ENCODE data around the gene RNU4-1. TPM values are rescaled to one million over a fixed set of nuclear protein-coding genes. Genes with fewer than 3 reads are reported as not detected.

The RNU4-1 gene
- total and polyA plus RNA-seq, 9 of the 15 experiments (the other 6 are each of a cell fraction or from before 2014, with no cell fraction given), result under 0.01 to 19,719 (median 3,563) TPM; not detected in 4

- TF ChIP-seq CREB3 (tag; conservative IDR thresholded peaks at IDR 0.05; ENCODE audit: low read depth), result no peak
- no peak for TF ChIP-seq ZNF212 (CRISPR knock-in tag; IDR thresholded peaks at IDR 0.05)
- TF ChIP-seq FOXA3 (CRISPR knock-in tag; conservative IDR thresholded peaks at IDR 0.05 in 1 of 2, IDR thresholded peaks at IDR 0.05 in 1 of 2), result peak in 1 of 2 experiments; percentile 75; a peak in 2 of 4 replicates
- peak; percentile 99 for TF ChIP-seq MTA3 (IDR thresholded peaks at IDR 0.05; ENCODE audit: borderline replicate concordance)
- no peak for TF ChIP-seq HDAC8 (tag; IDR thresholded peaks at IDR 0.05)
- TF ChIP-seq ETV5 (CRISPR knock-in tag; IDR thresholded peaks at IDR 0.05; ENCODE audit: low read depth), result no peak
- TF ChIP-seq ZNF436 (CRISPR knock-in tag; IDR thresholded peaks at IDR 0.05), result no peak
- peak; percentile 40; the same call in 1 of the 2 replicates for TF ChIP-seq E2F1 (CRISPR knock-in tag; IDR thresholded peaks at IDR 0.05)
- TF ChIP-seq TRIM28 (IDR thresholded peaks at IDR 0.05), result 0 out of 2 replicates have a peak, but pooled peaks have one; percentile 19
- TF ChIP-seq NCOA1 (IDR thresholded peaks at IDR 0.05; ENCODE audit: low read depth), result peak; percentile 58; the same call in 1 of the 2 replicates
- peak; percentile 44; the same call in 1 of the 2 replicates for TF ChIP-seq MYC (IDR thresholded peaks at IDR 0.05; ENCODE audit: low read depth, low read length)
- no peak for TF ChIP-seq MYC (CRISPR knock-in tag; IDR thresholded peaks at IDR 0.05; ENCODE audit: borderline replicate concordance, low read depth)
- 0 out of 2 replicates have a peak, but pooled peaks have one; percentile 5 for TF ChIP-seq C11orf30 (IDR thresholded peaks at IDR 0.05; ENCODE audit: low read depth)
- no peak for TF ChIP-seq NR2C2 (CRISPR knock-in tag; IDR thresholded peaks at IDR 0.05)
- TF ChIP-seq NR2C2 (tag; IDR thresholded peaks at IDR 0.05), result no peak
- TF ChIP-seq REST (IDR thresholded peaks at IDR 0.05; ENCODE audit: borderline replicate concordance), result no peak
- TF ChIP-seq REST (CRISPR knock-in tag; IDR thresholded peaks at IDR 0.05; ENCODE audit: low read depth), result no peak
- TF ChIP-seq ZKSCAN3 (CRISPR knock-in tag; IDR thresholded peaks at IDR 0.05), result no peak
Observed at GRCh38 chr12:120292661-120293531, at the start of gene RNU4-1 (continued).
